Prostate gland (tissue), 2 donors: ENCODE results near the gene EFHD1. TPM values are rescaled to one million over a fixed set of nuclear protein-coding genes. Genes with fewer than 3 reads are reported as not detected.
"Not testable (repeated sequence)": the region's sequence is repeated elsewhere in the genome, so short reads cannot be mapped to it uniquely, and the experiment has no call there.

Source experiments
- DNase-seq: peaks from one replicate; pipeline ENCODE4 v3.0.0-alpha.2; 2019; ENCODE audit warnings: low spot score
- H3K27ac ChIP-seq, 2 donors: fragments of 200-600 bp; sonication (generic); 2 replicates each; pipeline ENCODE4 v1.5.1; 2017 to 2019
- H3K27me3 ChIP-seq: fragments of 200-600 bp; sonication (generic); replicated peaks from 2 replicates; pipeline ENCODE4 v1.5.1; 2019; ENCODE audit not compliant: insufficient read depth
- H3K36me3 ChIP-seq, 2 donors: fragments of 200-600 bp; sonication (generic); 1 replicate in 1 of 2; 2 replicates in 1 of 2; pipeline versions ENCODE4 v1.5.1 to v1.8.1; 2017 to 2019
- H3K4me1 ChIP-seq: fragments of 200-600 bp; sonication (generic); replicated peaks from 2 replicates; pipeline ENCODE4 v1.5.1; 2019
- H3K4me3 ChIP-seq, 2 donors: fragments of 200-600 bp; sonication (generic); 2 replicates each; pipeline ENCODE4 v1.5.1; 2017 to 2019
- H3K9me3 ChIP-seq: fragments of 200-600 bp; sonication (generic); 2 replicates; pipeline ENCODE4 v1.5.1; 2017
- CTCF ChIP-seq, 4 experiments: fragments of 200-600 bp in 2 of 4; fragments of 450-650 bp in 2 of 4; sonication (generic) in 2 of 4; IDR thresholded peaks; 1 replicate in 3 of 4; 2 replicates in 1 of 4; pipeline ENCODE4 v1.5.1; 2016 to 2019; ENCODE audit warnings: antibody characterized with exemption in 4 of 4, mild to moderate bottlenecking in 2 of 4, moderate library complexity in 2 of 4
- POLR2A ChIP-seq: fragments of 450-650 bp; IDR thresholded peaks from one replicate; pipeline ENCODE4 v1.6.1; 2016; ENCODE audit warnings: antibody characterized with exemption, mild to moderate bottlenecking
- POLR2AphosphoS5 ChIP-seq: sonication (generic); formaldehyde crosslinking; IDR thresholded peaks from one replicate; pipeline ENCODE4 v1.6.1; 2017; ENCODE audit warnings: antibody characterized with exemption
- WGBS: methylation state at CpG from one replicate; pipeline ENCODE4 v1.1.5; 2018; 5-methylcytosine and 5-hydroxymethylcytosine counted together
- intact Hi-C: fragments of 100-400 bp; cut with DNase I; formaldehyde crosslinking; loops from one replicate; pipeline ENCODE4 v1.14.2; 2022
- total RNA-seq, 2 donors: library from RNA; depleted of rRNA; stranded (reverse); fragments of >200 nt; gene quantifications; one replicate each; pipeline ENCODE4 v1.1.0, GENCODE V29; 2016

EFHD1 gene
- total RNA-seq, 2 donors from 2014 or later = 25.9 to 33.1 TPM

GRCh38 chr2:232681527-232681926, 48.1 kb downstream of the EFHD1 start:
- Histone ChIP-seq H3K27me3 (no peaks in the 10 kb centered on the region), H3K4me3 (no peak overlapping the region), H3K36me3 (no peaks in the 10 kb centered on the region), H3K4me1 (no peaks in the 10 kb centered on the region), H3K27ac (no peak overlapping the region), H3K9me3 (no peaks in the 10 kb centered on the region)
- no peak for DNase-seq
- intact Hi-C loops = no loop called here
- no peak for TF ChIP-seq POLR2A
- TF ChIP-seq CTCF (IDR thresholded peaks at IDR 0.05) = no peak
- TF ChIP-seq POLR2AphosphoS5 = no peak
- WGBS = 92% methylated on average over 10 of the region's 10 CpGs

DNA sequence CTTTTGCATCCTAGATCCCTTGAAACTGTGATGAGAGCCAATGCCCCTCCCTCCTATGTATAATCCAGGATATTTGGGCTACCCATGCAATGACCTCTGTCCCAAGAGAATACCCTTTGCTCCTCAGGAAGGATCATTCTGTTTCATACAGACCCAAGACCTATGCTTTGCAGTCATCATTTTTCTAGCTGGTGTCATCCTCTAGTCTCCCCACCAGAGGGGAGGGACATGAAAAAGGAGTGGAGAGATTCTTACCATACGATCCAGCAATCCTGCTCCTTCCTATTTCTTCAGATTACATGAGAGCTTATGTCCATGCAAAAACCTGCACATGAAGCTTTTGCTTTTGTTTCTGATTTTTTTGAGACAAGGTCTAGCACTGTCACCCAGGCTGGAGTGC, 50.0 kb downstream of the EFHD1 start:
- intact Hi-C loops = no loop called here
- no peaks in the 10 kb centered on the region for H3K27me3 ChIP-seq
- no peak overlapping the region for H3K27ac ChIP-seq
- no peak for TF ChIP-seq POLR2A
- TF ChIP-seq CTCF (IDR thresholded peaks at IDR 0.05) = no peak
- TF ChIP-seq POLR2AphosphoS5 = no peak
- H3K9me3 ChIP-seq = no peaks in the 10 kb centered on the region
- no peaks in the 10 kb centered on the region for H3K36me3 ChIP-seq
- no peaks in the 10 kb centered on the region for H3K4me1 ChIP-seq
- no peak for DNase-seq
- WGBS = 38% methylated on average over 1 of the region's 1 CpG
- H3K4me3 ChIP-seq = no peak overlapping the region

- H3K27ac ChIP-seq, H3K9me3 ChIP-seq, intact Hi-C loops, H3K4me1 ChIP-seq, DNase-seq, H3K27me3 ChIP-seq, H3K36me3 ChIP-seq, H3K4me3 ChIP-seq: not testable (repeated sequence)
- WGBS = 94% methylated on average over 6 of the region's 6 CpGs
These were observed 52.0 kb downstream of the EFHD1 start for GRCh38 chr2:232685391-232685790.

GRCh38 chr2:232687382-232688160, 54.2 kb downstream of the EFHD1 start:
- intact Hi-C loops = no loop called here
- 88% methylated on average over 11 of the region's 11 CpGs for WGBS

GRCh38 chr2:232688201-232688600, 54.8 kb downstream of the EFHD1 start:
- H3K27me3 ChIP-seq = no peaks in the 10 kb centered on the region
- intact Hi-C loops = no loop called here
- DNase-seq = no peak
- TF ChIP-seq CTCF (IDR thresholded peaks at IDR 0.05) (no peak), POLR2AphosphoS5 (no peak), POLR2A (no peak)
- H3K9me3 ChIP-seq = no peaks in the 10 kb centered on the region
- no peak overlapping the region for H3K4me3 ChIP-seq
- WGBS = 93% methylated on average over 7 of the region's 7 CpGs
- H3K27ac ChIP-seq = no peak overlapping the region
- H3K4me1 ChIP-seq = no peaks in the 10 kb centered on the region
- H3K36me3 ChIP-seq = no peaks in the 10 kb centered on the region

More at GRCh38 chr2:232687382-232688160, 54.2 kb downstream of the EFHD1 start:
- no peaks in the 10 kb centered on the region for H3K4me1 ChIP-seq
- no peak for DNase-seq
- no peaks in the 10 kb centered on the region for H3K27me3 ChIP-seq
- no peak overlapping the region for H3K27ac ChIP-seq
- H3K36me3 ChIP-seq = no peaks in the 10 kb centered on the region
- TF ChIP-seq POLR2AphosphoS5 (no peak), CTCF (IDR thresholded peaks at IDR 0.05) (no peak)
- no peak overlapping the region for H3K4me3 ChIP-seq
- no peaks in the 10 kb centered on the region for H3K9me3 ChIP-seq
